CD4-positive, alpha-beta T cell (primary cell): ENCODE results near the gene PRRC2B. TPM values are rescaled to one million over a fixed set of nuclear protein-coding genes. Genes with fewer than 3 reads are reported as not detected.
A peak's percentile ranks its signal among the peaks of the same experiment; 100 is the strongest.

Experiments
- ATAC-seq: fragments of 200-7000 bp; cut with Tn5 transposase; one replicate; pipeline ENCODE4 v1.10.0; 2022; ENCODE audit warnings: mild to moderate bottlenecking; ENCODE audit not compliant: poor library complexity
- CTCF ChIA-PET: fragments of 350-600 bp; sonication (Branson Sonifier 250); formaldehyde crosslinking; loops from one replicate; lab custom pipeline; 2021; ENCODE audit warnings: antibody characterized with exemption, inconsistent platforms; lab: Charles Lee
- POLR2A ChIA-PET: fragments of 350-600 bp; sonication (Branson Sonifier 250); formaldehyde crosslinking; loops from one replicate; lab custom pipeline; 2021; ENCODE audit warnings: antibody characterized with exemption, inconsistent platforms; lab: Charles Lee
- DNase-seq, 14 experiments: peaks; one replicate each; pipeline ENCODE4 v3.0.0-alpha.2; 2013 to 2020; ENCODE audit warnings: mixed read lengths in 2 of 14
- H3K27ac ChIP-seq, 2 donors: one replicate each; pipeline versions ENCODE4 v1.5.1 to v1.7.0; 2013; ENCODE audit warnings: low read length in 2 of 2, low read depth in 1 of 2, mild to moderate bottlenecking in 1 of 2
- H3K27me3 ChIP-seq, 2 experiments: 1 replicate in 1 of 2; 2 replicates in 1 of 2; pipeline versions ENCODE4 v1.6.1 to v1.7.0; 2013; ENCODE audit warnings: low read length in 2 of 2, control low read depth in 1 of 2, mild to moderate bottlenecking in 1 of 2, moderate library complexity in 1 of 2; ENCODE audit not compliant: insufficient read depth in 2 of 2, control insufficient read depth in 1 of 2
- H3K36me3 ChIP-seq: one replicate; pipeline ENCODE4 v1.6.1; 2013; ENCODE audit warnings: low read length, control low read depth; ENCODE audit not compliant: insufficient read depth
- H3K4me1 ChIP-seq: one replicate; pipeline ENCODE4 v1.6.1; 2013; ENCODE audit warnings: low read length, control low read depth; ENCODE audit not compliant: insufficient read depth
- H3K4me3 ChIP-seq: one replicate; pipeline ENCODE4 v1.5.1; 2013; ENCODE audit warnings: mild to moderate bottlenecking, low read length, moderate library complexity
- H3K9me3 ChIP-seq, 2 experiments: 1 replicate in 1 of 2; 2 replicates in 1 of 2; pipeline versions ENCODE4 v1.6.1 to v1.7.0; 2013; ENCODE audit warnings: low read length in 2 of 2, mild to moderate bottlenecking in 2 of 2, control low read depth in 1 of 2, moderate library complexity in 1 of 2; ENCODE audit not compliant: control insufficient read depth in 1 of 2, insufficient read depth in 1 of 2
- H3K27ac Mint-ChIP-seq: one replicate; pipeline ENCODE4 v1.8.0; 2020; ENCODE audit warnings: mixed read lengths
- H3K27me3 Mint-ChIP-seq: one replicate; pipeline ENCODE4 v1.8.0; 2021; ENCODE audit warnings: mixed read lengths
- H3K36me3 Mint-ChIP-seq: one replicate; pipeline ENCODE4 v1.8.0; 2021; ENCODE audit warnings: low read depth, mixed read lengths
- H3K4me1 Mint-ChIP-seq: one replicate; pipeline ENCODE4 v1.8.0; 2021; ENCODE audit warnings: low read depth, mixed read lengths
- H3K4me3 Mint-ChIP-seq: one replicate; pipeline ENCODE4 v1.8.0; 2020; ENCODE audit warnings: mild to moderate bottlenecking, mixed read lengths
- H3K9me3 Mint-ChIP-seq: one replicate; pipeline ENCODE4 v1.8.0; 2020; ENCODE audit warnings: mixed read lengths
- intact Hi-C, 2 experiments: fragments of 100-400 bp; cut with DNase I in 1 of 2; cut with micrococcal nuclease in 1 of 2; formaldehyde crosslinking; loops; one replicate each; pipeline versions ENCODE4 v1.15.1 to v1.9.0; 2023 to 2025; cut with DNase I, micrococcal nuclease
- total RNA-seq, 174 experiments: library from RNA in 2 of 174; stranded (reverse) in 2 of 174; gene quantifications; one replicate each; pipeline ENCODE4 v1.2.3 and lab custom pipeline; 2021 to 2026
- TF ChIP-seq, protein P1 (sequence below): fragments of 200-600 bp; IDR thresholded peaks from one replicate; pipeline ENCODE4 v1.8.0; 2022; ENCODE audit warnings: antibody characterized with exemption, mild to moderate bottlenecking

Gene PRRC2B
- total RNA-seq, 2 experiments from 2014 or later, result 256 to 268 TPM

- H3K36me3 Mint-ChIP-seq, result peaks cover 78% of the 10 kb centered on the region
- peaks cover 17% of the 10 kb centered on the region for H3K4me1 Mint-ChIP-seq
- H3K4me3 ChIP-seq, result no peak overlapping the region
- no peak overlapping the region for H3K27ac Mint-ChIP-seq
- no peak for DNase-seq
- H3K4me3 Mint-ChIP-seq, result no peak overlapping the region
- no peak overlapping the region for H3K27ac ChIP-seq
- H3K4me1 ChIP-seq, result peaks cover 6% of the 10 kb centered on the region
- CTCF ChIA-PET, result no interaction called here
- H3K36me3 ChIP-seq, result peaks cover 91% of the 10 kb centered on the region
- H3K27me3 Mint-ChIP-seq, result no peaks in the 10 kb centered on the region
- H3K27me3 ChIP-seq, result no peaks in the 10 kb centered on the region
- TF ChIP-seq, protein P1, sequence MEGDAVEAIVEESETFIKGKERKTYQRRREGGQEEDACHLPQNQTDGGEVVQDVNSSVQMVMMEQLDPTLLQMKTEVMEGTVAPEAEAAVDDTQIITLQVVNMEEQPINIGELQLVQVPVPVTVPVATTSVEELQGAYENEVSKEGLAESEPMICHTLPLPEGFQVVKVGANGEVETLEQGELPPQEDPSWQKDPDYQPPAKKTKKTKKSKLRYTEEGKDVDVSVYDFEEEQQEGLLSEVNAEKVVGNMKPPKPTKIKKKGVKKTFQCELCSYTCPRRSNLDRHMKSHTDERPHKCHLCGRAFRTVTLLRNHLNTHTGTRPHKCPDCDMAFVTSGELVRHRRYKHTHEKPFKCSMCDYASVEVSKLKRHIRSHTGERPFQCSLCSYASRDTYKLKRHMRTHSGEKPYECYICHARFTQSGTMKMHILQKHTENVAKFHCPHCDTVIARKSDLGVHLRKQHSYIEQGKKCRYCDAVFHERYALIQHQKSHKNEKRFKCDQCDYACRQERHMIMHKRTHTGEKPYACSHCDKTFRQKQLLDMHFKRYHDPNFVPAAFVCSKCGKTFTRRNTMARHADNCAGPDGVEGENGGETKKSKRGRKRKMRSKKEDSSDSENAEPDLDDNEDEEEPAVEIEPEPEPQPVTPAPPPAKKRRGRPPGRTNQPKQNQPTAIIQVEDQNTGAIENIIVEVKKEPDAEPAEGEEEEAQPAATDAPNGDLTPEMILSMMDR, result no peak
- H3K9me3 Mint-ChIP-seq, result no peaks in the 10 kb centered on the region
- no peaks in the 10 kb centered on the region for H3K9me3 ChIP-seq
- intact Hi-C loops, result no loop called here
- no peak for ATAC-seq
- POLR2A ChIA-PET, result no interaction called here
These were observed 130.9 kb downstream of the PRRC2B start for GRCh38 chr9:131524665-131525315.

- Histone ChIP-seq H3K4me1 (peaks cover 15% of the 10 kb centered on the region), H3K9me3 (no peaks in the 10 kb centered on the region), H3K4me3 (no peak overlapping the region), H3K27ac (no peak overlapping the region), H3K36me3 (peaks cover 86% of the 10 kb centered on the region), H3K27me3 (no peaks in the 10 kb centered on the region)
- Mint-ChIP-seq H3K9me3 (no peaks in the 10 kb centered on the region), H3K27ac (no peak overlapping the region), H3K27me3 (no peaks in the 10 kb centered on the region), H3K4me1 (peaks cover 19% of the 10 kb centered on the region), H3K4me3 (peak overlapping the region; percentile 51), H3K36me3 (peaks cover 69% of the 10 kb centered on the region)
- ChIA-PET POLR2A (no interaction called here), CTCF (no interaction called here)
- no peak for ATAC-seq
- no peak for DNase-seq
- intact Hi-C loops, result no loop called here
- TF ChIP-seq, protein P1, result no peak
These were observed 132.0 kb downstream of the PRRC2B start for GRCh38 chr9:131525643-131526565.

- peaks cover 24% of the 10 kb centered on the region for H3K4me1 Mint-ChIP-seq
- no peaks in the 10 kb centered on the region for H3K27me3 Mint-ChIP-seq
- peaks cover 63% of the 10 kb centered on the region for H3K36me3 ChIP-seq
- DNase-seq (no peak), ATAC-seq (no peak)
- no peaks in the 10 kb centered on the region for H3K9me3 ChIP-seq
- H3K4me3 ChIP-seq, result no peak overlapping the region
- H3K36me3 Mint-ChIP-seq, result peaks cover 48% of the 10 kb centered on the region
- intact Hi-C loops, result no loop called here
- peaks cover 20% of the 10 kb centered on the region for H3K4me1 ChIP-seq
- TF ChIP-seq, protein P1, result no peak
- H3K4me3 Mint-ChIP-seq, result peak overlapping the region; percentile 78
- H3K27ac ChIP-seq, result no peak overlapping the region
- no peaks in the 10 kb centered on the region for H3K9me3 Mint-ChIP-seq
- ChIA-PET CTCF (no interaction called here), POLR2A (no interaction called here)
- no peaks in the 10 kb centered on the region for H3K27me3 ChIP-seq
- H3K27ac Mint-ChIP-seq, result peak overlapping the region; percentile 51
These were observed 134.3 kb downstream of the PRRC2B start for GRCh38 chr9:131528186-131528585.
